M059J (cell line): Measurements from ENCODE around the gene TUNAR. TPM values are rescaled to one million over a fixed set of nuclear protein-coding genes. Genes with fewer than 3 reads are reported as not detected.
A peak's percentile ranks its signal among the peaks of the same experiment; 100 is the strongest.

Source experiments
- DNase-seq: peaks from one replicate; pipeline ENCODE4 v3.0.0-alpha.2; 2012; ENCODE audit warnings: low read depth
- total RNA-seq: library from RNA; depleted of rRNA; stranded (reverse); fragments of >200 nt; shearing (Covaris generic); gene quantifications from 2 replicates; pipeline ENCODE4 v1.2.3, GENCODE V29; 2014

TUNAR gene
- total RNA-seq, 1 experiment from 2014 or later: not detected

DNA sequence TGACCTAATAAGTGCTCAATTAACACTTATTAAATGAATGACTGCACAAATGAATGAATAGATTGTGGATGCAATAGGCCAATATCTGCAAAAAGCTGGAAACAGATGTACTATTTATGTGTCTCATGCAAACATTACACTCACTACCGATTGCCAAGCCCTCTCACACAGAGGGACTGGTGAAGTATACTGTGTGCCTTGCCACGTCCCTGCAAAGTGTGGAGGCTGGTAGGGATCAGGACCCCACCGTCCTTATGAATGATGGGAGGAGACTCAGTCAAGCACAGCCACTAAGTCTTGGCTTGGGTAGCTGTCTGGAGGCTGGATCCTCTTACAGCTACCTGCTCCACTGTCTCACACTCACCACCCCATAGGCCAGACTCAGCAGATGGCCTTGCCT is 3.9 kb upstream of the TUNAR start:
- DNase-seq: no peak

DNA sequence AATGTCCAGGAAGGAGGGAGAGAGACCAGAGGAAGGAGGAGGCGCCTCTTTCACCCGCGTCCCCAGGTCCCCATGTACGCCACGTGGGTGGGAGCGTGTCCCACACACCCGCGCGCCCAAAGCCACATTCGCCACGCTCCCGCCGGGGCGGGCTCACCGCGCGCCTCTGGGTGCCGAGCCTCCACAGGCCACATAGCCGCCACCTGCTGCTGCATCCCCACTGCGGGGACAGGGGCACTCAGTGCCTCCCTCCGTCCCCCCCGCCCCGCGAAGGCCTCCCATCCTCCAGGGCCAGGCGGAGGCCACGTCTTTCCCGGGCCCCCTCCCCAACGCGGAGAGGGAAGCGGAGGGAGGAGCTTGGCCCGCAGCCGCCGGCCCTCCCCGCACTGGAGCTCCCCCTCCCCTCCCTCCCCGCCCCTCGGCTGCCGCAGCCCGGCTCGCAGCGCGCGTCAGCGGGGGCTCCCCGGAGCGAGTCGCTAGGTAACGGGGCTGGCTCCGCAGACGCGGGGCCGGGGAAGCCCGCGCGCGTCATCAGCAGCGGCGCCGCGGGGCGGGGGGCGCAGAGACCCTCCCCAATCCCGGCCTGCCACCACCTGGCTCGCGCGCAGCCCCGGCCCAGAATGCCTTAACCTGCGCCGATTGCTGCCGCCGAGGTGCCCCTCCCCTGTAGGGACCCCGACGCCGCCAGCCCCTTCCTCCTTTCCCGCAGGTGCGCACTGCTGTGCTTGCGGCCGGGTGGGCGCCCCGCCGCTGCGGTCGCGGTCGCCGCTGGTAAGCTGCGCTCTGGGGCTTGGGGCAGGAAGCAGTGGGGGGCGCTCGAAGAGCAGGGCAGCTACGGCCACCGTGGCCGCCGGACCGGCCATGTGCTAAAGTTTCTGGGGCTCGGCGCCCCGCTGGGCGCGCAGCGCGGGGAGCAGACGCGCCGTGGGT is 536 bp upstream of the TUNAR start:
- no peak for DNase-seq

DNA sequence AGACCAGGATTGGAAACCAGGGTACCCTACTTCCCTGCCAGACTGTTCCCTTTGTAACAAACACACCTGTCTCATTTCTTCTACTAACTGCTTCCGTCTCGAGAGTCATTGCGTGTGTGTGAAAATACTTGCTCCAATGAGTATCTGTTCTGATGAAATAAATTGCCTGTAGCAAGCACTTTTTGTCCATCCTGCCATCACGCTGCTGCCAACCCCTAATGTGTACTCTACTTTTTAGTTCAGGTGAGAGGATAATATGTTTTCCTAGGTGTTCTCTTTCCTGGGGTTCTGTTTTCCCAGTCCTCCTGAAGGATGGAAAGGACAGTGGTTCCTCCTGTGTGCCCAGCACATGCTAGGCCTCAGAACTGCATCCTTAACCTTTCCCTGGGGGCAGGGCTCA is 1.0 kb downstream of the TUNAR start:
- no peak for DNase-seq

DNA sequence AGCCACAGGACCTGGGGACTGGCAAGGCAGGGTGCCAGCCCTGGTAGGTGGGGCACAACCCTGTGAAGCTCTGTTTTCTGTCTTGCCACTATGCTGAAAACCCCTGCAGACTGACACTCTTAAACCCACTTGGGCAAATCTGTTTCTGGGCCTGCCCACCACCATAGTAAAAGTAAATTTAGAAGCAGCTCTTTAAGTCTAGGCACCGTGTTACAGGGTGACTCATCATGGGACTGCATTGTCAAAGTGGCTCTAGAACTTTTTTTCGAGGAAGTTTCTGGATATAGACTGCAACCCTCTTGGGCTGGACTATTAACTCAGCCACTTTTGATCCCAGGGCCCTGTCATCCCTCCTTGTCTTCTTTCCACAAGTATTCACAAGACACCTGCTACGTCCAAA is 7.7 kb downstream of the TUNAR start:
- DNase-seq: no peak

DNA sequence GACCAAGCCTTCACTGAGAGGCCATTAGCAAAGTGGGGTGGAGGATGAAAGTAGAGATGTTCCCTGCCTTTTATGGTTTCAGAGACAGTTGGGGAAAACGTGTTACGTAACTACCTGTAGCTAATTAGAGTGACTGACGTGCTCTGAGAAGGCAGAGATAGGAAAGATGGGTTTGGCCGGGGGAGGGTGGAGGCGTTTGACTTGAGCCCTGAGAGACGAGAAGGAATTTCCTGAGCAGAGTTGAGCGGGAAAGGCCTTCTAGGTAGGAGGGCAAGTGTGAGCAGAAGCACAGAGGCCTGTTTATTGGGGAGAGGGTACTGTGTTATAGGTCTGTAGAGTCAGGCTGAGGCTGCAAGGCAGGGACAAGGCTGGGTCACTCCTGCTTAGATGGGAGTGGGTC is 8.6 kb downstream of the TUNAR start:
- no peak for DNase-seq

DNA sequence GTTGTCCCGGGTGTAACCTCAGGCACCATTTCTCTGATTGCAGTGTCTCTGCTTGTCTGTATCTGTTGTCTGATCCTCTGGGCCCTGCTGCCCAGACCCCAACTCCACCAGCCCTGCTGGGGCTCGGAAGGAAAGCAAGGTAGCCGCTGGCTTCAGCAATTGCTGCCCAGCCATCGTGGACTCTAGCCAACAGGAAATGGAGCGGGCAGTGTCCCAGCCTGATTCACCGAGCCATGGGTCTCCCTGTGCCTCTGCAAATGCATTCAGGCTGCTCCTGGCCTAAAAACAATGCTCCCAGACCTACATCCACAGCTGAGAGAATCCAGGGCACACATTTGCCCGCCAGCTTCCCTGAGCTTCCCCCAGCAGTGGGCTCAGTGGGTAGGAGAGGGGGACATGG is 9.2 kb downstream of the TUNAR start:
- DNase-seq: peak; percentile 50

DNA sequence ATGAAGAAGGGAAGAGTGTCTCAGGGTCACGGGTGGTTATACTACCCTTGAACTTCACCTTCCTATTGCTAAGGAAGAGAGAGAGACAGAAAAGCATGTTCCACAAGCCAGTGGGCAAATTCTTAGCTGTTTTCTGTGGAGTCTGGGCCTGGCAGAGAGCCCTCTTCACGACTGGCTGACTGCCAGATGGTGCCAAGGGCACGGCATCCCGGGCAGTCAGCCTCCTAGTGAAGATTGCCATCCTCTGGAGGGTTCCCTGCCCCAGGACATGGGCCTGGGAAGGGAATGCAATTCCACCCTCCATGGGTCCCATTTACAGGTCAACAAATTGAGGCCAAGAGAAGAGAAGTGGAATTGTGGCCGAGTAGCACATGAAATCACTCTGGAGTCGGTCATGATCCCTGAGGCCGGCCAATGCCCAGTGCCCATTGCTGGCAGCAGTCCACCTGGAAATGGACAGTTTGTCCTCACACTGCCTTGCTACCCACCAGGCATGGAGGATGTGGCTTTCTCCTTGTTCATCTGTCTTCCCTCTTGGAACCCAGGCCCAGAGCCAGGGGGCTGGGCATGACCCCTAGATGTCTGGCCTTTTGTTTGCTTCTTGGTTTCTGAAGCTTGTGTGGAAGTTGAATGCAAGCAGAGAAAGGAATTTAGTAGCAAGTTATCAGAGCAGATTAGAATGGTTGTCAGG is 9.9 kb downstream of the TUNAR start:
- DNase-seq: peak; percentile 7

DNA sequence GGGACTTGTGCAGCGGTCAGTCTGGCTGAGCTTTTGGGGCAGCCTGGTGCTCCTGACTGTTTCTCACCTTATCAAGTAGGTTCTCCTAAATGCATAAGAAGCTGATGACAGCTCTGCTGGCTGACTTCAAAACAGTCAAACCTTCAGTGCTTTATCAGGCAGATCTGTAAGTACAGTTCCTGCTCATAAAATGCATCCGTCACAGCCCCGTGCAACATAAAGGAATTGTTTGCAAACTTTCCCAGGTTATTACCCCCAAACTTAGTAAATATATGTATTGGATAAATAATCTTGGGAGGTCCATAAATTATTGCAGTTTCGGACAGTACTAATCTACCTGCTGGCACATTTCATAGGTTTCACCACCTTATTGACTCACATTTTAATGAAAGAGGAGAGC is 10.7 kb downstream of the TUNAR start:
- no peak for DNase-seq

DNA sequence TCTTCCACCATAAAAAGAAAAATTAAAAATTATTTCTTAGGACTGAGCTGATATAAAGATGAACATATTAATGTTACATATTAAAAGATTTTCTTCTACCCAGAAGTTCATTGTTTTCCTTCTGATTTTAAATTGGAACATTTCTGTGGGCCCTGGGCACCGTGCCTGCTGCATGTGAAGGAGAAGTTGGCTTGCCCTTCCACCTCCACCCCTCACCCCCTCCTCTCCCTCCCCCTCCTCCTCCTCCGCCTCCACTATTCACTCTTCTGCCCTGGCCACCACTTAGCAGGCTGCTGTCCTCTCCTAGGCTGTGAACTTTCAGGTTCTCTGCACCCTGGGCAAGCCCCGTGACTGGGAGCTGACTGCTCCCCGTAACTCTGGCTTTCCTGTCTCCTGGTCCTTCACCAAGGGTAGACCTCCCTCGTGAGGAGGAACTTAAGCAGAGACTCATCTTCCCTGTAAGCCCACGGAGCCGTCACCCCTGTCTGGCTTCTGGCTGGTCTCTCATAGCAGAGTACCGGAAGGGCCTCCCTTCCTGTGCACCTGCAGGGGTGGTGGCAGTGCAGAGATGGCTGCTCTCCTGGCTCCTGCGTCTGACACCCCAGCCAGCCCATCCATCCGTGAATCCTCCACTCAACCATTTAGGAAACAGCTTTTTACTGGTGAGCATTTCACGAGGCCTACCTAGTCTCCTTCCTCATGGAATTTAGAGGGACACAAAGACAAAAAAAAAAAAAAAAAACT is 12.8 kb downstream of the TUNAR start:
- DNase-seq: no peak

DNA sequence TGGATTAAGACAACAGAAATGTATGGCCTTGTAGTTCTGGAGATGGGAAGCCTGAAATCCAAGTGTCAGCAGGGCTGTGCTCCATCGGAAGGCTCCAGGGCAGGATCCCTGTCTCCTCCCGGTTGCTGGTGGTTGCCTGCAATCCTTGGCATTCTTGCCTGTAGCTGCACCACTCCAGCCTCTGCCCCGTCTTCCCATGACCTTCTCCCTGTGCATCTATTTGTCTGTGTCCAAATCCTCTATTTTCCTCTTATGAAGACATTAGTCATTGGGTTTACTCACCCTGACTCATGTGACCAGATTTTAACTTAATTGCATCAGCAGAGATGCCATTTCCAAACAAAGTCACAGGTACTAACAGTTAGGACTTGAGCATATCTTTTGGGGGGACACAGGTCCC is 15.1 kb downstream of the TUNAR start:
- DNase-seq: peak; percentile 79

DNA sequence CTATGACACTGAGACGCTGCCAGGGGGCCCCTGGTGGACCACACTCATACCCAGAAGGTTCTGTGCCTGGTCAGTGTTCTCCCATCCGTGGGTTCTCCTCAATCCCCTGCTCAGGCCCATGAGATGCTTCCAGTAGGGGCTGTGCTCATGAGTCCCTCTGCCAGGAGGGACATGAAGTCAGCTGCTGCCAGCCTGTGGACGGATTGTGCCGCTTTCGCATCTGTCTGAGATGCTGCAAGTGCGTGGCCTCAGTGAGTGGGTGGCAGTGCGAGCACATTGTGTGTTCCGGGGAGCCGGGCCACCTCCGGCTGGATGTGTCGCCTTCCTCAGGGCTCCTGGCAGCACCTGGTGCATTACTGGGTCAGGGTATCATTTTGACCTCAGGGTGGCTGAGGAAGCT is 15.5 kb downstream of the TUNAR start:
- no peak for DNase-seq

DNA sequence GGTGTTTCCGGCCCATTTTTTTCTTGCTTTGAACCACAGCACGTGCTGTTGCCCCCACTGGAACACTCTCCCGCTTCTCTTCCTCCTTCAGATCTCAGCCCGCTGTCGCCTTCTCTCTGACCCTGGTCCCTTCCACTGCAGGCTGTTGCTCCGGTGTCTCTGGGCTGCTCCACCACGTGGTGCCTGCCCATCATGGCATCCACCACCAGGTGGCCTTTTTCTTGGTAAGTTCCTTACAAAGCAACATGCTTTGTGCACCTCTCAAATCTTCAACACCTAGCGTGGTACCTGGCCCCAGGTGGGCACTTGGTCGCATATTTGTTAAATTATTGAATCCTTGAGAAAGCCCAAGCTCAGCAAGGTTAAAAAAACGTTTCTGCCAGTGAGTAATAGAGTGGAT is 19.1 kb downstream of the TUNAR start:
- DNase-seq: no peak

DNA sequence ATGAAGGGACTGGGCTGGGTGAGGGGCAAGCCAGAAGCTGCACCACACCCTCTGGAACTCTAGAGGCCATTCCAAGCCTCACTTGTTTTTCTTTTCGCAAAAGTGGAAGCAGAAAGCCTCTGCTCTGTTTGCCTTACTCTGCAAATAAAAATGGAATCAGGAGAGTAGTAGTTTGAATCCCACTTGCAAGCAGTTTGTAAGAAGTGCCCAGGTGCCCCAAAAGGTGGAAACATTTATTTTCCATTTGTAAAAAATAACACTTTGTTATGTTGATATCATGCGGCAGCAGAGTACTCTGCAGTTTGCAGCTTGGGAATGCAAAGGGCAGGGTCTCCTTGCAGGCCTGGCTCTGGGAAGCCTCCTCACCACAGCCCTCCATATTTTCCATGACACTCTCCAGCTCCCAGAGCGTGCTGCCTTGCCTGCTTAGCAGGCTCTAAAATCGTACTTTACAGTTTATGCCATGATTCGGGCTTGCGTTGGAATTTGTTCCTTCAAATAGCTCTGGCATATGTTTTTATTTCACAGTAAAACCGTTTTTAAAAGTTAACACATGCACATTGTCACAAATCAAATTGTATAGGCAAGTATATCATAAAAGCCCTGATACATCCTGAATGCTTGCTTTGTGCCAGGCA is 20.0 kb downstream of the TUNAR start:
- no peak for DNase-seq

DNA sequence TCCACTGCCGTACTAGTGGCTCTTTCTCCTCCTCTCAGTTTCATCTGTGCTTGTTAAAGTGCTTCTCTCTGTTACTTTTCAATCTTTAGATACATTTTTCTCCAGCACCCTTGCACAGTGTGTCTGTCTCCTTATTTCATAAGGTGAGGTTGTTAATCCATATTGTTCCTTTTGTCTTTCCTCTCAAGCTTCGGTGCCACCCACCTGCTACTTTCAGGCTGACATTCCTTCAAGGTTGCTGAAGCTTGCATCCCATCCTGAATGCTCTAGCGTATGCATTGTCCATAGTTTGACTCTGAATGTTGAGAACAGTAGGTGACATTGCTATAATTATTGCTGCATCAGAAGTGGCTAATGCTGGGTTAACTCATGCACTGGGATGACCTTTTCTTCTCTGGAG is 20.6 kb downstream of the TUNAR start:
- DNase-seq: no peak

DNA sequence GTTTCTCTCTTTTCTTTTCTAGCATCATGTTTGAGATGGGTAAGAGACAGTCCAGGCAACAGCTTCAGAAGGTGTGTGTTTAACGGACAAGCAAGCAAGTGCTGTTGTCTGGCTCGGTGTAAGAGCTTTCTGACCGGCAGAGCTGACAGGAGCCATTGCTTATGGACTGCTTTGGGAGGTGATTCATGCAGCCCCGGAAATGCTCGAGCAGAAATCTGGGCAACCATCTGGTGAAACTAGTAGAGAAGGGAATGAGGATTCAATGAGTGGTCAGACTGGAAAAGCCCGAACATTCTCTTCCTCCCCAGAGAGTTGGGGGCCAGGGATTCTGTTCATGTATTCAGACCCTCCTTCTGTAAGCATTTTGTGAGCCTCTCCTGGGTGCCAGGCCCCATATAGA is 24.4 kb downstream of the TUNAR start:
- DNase-seq: peak; percentile 28

DNA sequence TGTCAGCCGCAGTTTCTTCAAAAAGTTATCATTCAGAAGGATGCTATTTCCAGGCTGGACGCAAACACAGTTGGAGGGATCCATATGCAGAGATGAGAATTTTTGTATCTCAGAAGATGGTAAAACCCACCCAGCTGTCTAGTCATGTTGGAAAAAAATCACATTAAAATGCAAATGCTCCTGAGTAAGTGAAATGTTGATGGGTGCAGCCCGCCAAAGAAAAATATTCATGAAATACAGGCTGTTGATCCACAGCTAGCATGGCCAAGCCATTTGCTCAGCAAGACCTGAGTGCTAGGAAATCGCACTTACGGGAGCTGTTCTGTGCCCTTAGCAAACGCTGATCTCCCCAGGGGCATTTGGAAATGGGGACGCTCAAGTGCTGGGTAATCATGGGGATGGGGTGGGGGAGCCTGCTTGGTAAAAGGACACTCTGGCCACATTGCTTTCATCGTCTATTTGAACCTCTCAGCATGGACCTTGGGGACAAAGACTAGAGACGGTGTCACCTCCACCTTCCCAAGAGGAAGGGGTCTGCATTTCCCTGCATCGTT is 25.7 kb downstream of the TUNAR start:
- no peak for DNase-seq

DNA sequence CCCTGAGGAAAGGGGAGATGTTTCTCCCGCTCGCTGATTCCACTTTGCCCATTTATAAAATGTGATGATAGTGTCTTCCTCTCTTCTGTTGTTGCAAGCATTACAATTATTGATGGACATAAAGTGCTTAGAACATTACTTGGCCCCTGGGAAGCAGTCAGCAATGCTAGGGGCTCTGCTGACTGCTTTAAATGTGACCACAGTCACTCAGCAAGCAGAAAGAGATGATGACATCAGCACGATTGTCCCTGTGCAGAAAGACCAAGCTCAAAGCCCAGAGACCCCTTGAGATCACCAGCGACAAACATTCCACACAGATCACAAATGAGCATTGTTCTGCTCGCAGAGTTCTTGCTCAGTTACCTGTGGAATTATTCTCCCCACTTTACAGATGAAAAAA is 26.5 kb downstream of the TUNAR start:
- DNase-seq: no peak

DNA sequence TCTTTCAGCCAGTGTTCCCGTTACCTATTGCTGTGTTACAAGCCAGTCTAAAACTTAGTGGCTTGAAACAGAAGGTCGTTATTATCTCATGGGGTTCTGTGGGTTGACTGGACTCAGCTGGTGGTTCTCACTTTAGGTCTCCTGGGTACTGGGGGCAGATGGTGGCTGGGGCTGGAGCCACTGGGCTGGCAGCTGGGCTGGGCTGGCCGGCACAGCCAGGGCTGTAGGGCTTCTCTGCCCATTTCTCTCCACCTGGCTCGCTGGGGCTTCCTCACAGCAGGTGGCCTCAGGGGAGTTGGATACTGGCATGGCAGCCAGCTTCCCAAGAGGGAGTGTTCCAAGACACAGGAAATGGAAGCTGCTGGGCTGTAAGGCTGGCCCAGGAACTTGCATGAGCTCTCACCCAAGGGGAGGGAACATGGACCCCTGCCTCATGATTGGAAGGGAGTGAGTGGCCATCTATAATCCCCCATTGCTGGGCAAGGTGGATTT is 27.0 kb downstream of the TUNAR start:
- no peak for DNase-seq

DNA sequence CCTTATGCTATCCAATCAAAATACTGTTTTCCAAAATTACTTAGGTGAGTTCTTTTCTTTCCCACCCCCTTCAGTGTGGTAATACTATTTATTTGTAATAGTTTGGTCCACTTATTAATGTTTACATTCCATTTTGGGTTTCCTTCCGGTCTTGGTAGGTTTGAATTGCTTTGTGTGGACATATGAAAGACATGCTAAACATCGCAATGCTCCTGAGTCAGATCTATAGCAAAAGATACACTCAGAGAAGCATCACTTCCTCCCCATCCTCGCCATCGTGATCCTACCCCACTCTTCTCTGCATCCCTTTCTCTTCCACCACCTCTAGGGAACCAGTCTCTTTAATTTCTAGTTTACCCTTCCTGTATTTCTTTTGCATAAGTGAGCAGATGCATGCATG is 30.0 kb downstream of the TUNAR start:
- DNase-seq: no peak

DNA sequence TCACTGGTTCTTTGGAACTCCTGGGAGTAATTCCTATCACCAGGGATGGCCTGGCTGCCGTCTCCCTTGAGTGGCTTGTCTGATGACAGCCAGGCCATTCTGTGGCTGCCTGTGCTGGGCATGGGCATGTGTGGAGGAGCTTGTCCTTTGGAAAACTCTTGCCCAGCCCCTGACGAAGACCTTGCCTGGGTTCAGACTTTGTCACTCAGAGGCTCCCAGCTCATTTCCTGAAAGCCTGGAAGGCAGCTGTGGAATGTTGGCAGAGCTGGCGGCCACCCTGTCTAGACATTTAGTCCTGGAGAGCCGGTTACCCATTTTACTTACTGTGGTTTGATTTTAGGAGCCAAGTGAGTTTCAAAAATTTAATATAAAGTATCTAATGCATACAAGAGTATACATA is 34.0 kb downstream of the TUNAR start:
- no peak for DNase-seq

DNA sequence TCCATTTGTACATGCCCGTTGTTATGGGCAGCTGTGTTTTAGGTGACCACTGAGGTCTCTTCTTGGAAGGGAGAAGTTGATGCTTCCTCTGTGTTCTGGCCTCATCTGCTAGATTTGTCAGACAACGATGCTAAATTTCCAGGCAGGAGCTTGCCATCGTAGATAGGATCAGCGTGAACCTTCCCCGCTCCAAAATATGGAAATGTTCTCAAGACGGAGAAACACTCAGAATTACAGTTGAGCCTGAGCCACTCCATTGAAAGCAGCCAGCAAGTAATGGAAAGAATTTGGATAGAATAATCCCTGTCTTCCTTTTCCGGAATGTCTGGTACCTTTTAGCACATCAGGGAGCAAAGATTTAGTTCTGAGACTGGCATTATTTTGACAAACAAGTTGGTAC is 34.8 kb downstream of the TUNAR start:
- DNase-seq: no peak

DNA sequence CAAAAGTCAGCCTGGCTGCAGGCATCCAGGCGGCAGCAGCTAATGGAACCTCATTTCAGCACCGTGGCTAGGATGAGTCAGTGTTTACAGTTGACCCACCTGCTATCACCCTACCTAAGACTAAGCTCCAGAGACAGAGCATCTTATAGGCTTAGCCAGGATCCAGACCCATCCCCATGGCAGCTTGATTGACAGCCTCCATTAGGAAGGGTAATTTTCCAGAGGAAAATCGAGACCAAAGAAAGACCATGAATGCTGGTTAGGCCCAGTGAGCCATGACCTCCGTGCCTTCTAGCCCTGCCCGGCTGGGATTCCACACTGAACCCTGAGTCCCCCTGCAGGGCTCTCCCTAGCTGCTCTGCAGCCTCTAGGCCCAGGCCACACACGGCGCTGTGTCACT is 38.7 kb downstream of the TUNAR start:
- DNase-seq: no peak
